Caco-2 (cell line): ENCODE measurements around the gene NRXN3. TPM values are rescaled to one million over a fixed set of nuclear protein-coding genes. Genes with fewer than 3 reads are reported as not detected.

Source experiments
- BruUV-seq: library from RNA; stranded (reverse); fragments of 400-500 nt; replicated peaks from 2 replicates; lab custom pipeline; 2021; lab: Mats Ljungman, UMichigan
- CTCF ChIA-PET: fragments of 300-600 bp; sonication (Branson Sonifier 250); formaldehyde crosslinking; loops from one replicate; lab custom pipeline; 2022; ENCODE audit warnings: antibody characterized with exemption; lab: Charles Lee
- POLR2A ChIA-PET: fragments of 300-600 bp; sonication (Branson Sonifier 250); formaldehyde crosslinking; loops from one replicate; lab custom pipeline; 2022; ENCODE audit warnings: antibody characterized with exemption; lab: Charles Lee
- DNase-seq, 2 experiments: peaks; one replicate each; pipeline versions ENCODE4 v3.0.0 to v3.0.0-alpha.2; 2020 to 2022
- H3K27me3 ChIP-seq: replicated peaks from 2 replicates; pipeline ENCODE4 v1.6.0; 2011; ENCODE audit warnings: low read length; ENCODE audit not compliant: control insufficient read depth, insufficient read depth
- H3K36me3 ChIP-seq: 2 replicates; pipeline ENCODE4 v1.5.1; 2011; ENCODE audit warnings: low read length; ENCODE audit not compliant: control insufficient read depth, insufficient read depth
- H3K4me1 ChIP-seq: fragments of 250-450 bp; sonication (Bioruptor Pico); 2 replicates; pipeline ENCODE4 v1.5.1; 2020; ENCODE audit warnings: mild to moderate bottlenecking
- H3K4me3 ChIP-seq: 2 replicates; pipeline ENCODE4 v1.5.1; 2011; ENCODE audit warnings: low read depth, mild to moderate bottlenecking, control low read depth, low read length
- H3K9me3 ChIP-seq: fragments of 250-450 bp; sonication (Bioruptor Pico); 2 replicates; pipeline ENCODE4 v1.5.1; 2020; ENCODE audit warnings: mild to moderate bottlenecking, moderate library complexity
- H3K27ac Mint-ChIP-seq: one replicate; pipeline ENCODE4 v1.8.0; 2022; ENCODE audit warnings: mixed read lengths; ENCODE audit not compliant: unreplicated experiment
- H3K27me3 Mint-ChIP-seq: one replicate; pipeline ENCODE4 v1.8.0; 2022; ENCODE audit warnings: mixed read lengths; ENCODE audit not compliant: insufficient read depth, unreplicated experiment
- H3K36me3 Mint-ChIP-seq: one replicate; pipeline ENCODE4 v1.8.0; 2022; ENCODE audit warnings: mild to moderate bottlenecking, mixed read lengths; ENCODE audit not compliant: insufficient read depth, unreplicated experiment
- H3K4me1 Mint-ChIP-seq: one replicate; pipeline ENCODE4 v1.8.0; 2022; ENCODE audit warnings: low read depth, mixed read lengths; ENCODE audit not compliant: unreplicated experiment
- H3K4me3 Mint-ChIP-seq: one replicate; pipeline ENCODE4 v1.8.0; 2022; ENCODE audit warnings: mild to moderate bottlenecking, moderate library complexity, mixed read lengths; ENCODE audit not compliant: unreplicated experiment
- H3K9me3 Mint-ChIP-seq: one replicate; pipeline ENCODE4 v1.8.0; 2022; ENCODE audit warnings: mixed read lengths; ENCODE audit not compliant: unreplicated experiment
- intact Hi-C: fragments of 100-400 bp; cut with micrococcal nuclease; formaldehyde crosslinking; loops from one replicate; pipeline ENCODE4 v1.10.0; 2022; ENCODE audit not compliant: unreplicated experiment
- total RNA-seq: library from RNA; stranded (reverse); gene quantifications from 2 replicates; pipeline ENCODE4 v1.2.3, GENCODE V29; 2022
- TF ChIP-seq, protein P1 (sequence below), 2 experiments: fragments of 200-600 bp in 1 of 2; IDR thresholded peaks; 1 replicate in 1 of 2; 2 replicates in 1 of 2; pipeline versions ENCODE4 v1.5.1 to v1.8.0; 2011 to 2022; ENCODE audit warnings: antibody characterized with exemption in 1 of 2, control low read depth in 1 of 2, inconsistent platforms in 1 of 2, low read depth in 1 of 2, low read length in 1 of 2, mild to moderate bottlenecking in 1 of 2, moderate library complexity in 1 of 2; ENCODE audit not compliant: insufficient read depth in 1 of 2, severe bottlenecking in 1 of 2, unreplicated experiment in 1 of 2

The NRXN3 gene
- total RNA-seq, 1 experiment from 2014 or later, result 12.4 TPM

DNA sequence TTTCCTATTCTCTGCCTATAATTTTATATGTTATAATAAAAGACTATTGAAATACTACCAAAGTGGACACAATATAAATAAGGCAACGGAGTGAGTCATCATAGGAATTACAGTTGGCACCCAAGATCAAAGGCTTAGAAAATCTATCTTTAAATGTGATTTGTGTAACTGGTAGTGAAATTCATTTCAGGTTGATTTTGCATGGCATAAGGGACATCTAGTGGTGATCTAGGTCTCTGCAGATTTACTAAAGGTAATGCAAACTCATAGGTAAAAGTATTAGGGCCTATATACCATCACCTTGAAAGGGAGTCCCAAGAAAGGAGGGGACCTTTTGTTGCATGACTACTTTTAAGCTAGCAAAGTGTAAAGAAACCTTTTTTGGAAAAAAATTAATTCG lies 527.2 kb downstream of the NRXN3 start:
- H3K27me3 ChIP-seq, result no peaks in the 10 kb centered on the region
- Mint-ChIP-seq H3K27me3 (peaks cover 7% of the 10 kb centered on the region), H3K27ac (no peak overlapping the region), H3K4me3 (no peak overlapping the region), H3K4me1 (no peaks in the 10 kb centered on the region), H3K9me3 (no peaks in the 10 kb centered on the region), H3K36me3 (no peaks in the 10 kb centered on the region)
- TF ChIP-seq, protein P1, sequence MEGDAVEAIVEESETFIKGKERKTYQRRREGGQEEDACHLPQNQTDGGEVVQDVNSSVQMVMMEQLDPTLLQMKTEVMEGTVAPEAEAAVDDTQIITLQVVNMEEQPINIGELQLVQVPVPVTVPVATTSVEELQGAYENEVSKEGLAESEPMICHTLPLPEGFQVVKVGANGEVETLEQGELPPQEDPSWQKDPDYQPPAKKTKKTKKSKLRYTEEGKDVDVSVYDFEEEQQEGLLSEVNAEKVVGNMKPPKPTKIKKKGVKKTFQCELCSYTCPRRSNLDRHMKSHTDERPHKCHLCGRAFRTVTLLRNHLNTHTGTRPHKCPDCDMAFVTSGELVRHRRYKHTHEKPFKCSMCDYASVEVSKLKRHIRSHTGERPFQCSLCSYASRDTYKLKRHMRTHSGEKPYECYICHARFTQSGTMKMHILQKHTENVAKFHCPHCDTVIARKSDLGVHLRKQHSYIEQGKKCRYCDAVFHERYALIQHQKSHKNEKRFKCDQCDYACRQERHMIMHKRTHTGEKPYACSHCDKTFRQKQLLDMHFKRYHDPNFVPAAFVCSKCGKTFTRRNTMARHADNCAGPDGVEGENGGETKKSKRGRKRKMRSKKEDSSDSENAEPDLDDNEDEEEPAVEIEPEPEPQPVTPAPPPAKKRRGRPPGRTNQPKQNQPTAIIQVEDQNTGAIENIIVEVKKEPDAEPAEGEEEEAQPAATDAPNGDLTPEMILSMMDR (IDR thresholded peaks at IDR 0.05; ENCODE audit: insufficient read depth in 1 of 2, low read depth in 1 of 2, low read length in 1 of 2, severe bottlenecking in 1 of 2, unreplicated experiment in 1 of 2), result peak; percentile 38 to 60
- H3K4me1 ChIP-seq, result no peaks in the 10 kb centered on the region
- peak in 1 of 2 experiments; percentile 14 for DNase-seq
- no peaks in the 10 kb centered on the region for H3K9me3 ChIP-seq
- H3K36me3 ChIP-seq, result no peaks in the 10 kb centered on the region
- no peak overlapping the region for H3K4me3 ChIP-seq
- POLR2A ChIA-PET, result no interaction called here
- CTCF ChIA-PET, result no interaction called here
- BruUV-seq, result no TSS peak
- intact Hi-C loops, result loop anchor here (2.0 kb wide), 1 partner anchor 249 kb away; no protein-coding TSS in a partner anchor

DNA sequence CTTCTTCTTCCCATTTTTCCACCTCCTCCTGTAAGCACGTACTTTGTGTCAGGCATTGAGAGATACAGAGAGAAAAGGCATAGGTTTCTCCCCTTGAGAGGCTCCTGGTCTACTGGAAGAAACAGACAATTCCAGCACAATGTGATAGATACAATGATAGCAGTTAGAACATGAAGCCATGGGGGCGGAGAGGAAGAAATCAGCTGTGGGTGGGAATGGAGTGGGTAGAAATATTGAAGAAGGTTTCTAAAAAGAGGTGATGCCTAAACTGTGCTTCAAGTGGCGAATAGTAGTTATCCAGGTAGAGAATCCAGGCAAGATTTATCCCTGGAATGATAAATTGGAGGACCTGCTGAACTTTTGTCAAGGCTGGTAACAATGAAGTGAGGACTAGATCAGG lies 528.8 kb downstream of the NRXN3 start:
- Mint-ChIP-seq H3K4me1 (no peaks in the 10 kb centered on the region), H3K36me3 (no peaks in the 10 kb centered on the region), H3K27me3 (peaks cover 6% of the 10 kb centered on the region), H3K4me3 (no peak overlapping the region), H3K9me3 (no peaks in the 10 kb centered on the region), H3K27ac (no peak overlapping the region)
- H3K4me3 ChIP-seq, result no peak overlapping the region
- H3K9me3 ChIP-seq, result no peaks in the 10 kb centered on the region
- H3K4me1 ChIP-seq, result no peaks in the 10 kb centered on the region
- BruUV-seq, result no TSS peak
- no peaks in the 10 kb centered on the region for H3K27me3 ChIP-seq
- TF ChIP-seq, protein P1 (IDR thresholded peaks at IDR 0.05; ENCODE audit: insufficient read depth in 1 of 2, low read depth in 1 of 2, low read length in 1 of 2, severe bottlenecking in 1 of 2, unreplicated experiment in 1 of 2), result no peak
- DNase-seq, result no peak
- ChIA-PET POLR2A (interaction anchor here (0.7 kb wide), 1 partner anchor 1035 kb away, joined by 5 read pairs; no protein-coding TSS in a partner anchor), CTCF (no interaction called here)
- H3K36me3 ChIP-seq, result no peaks in the 10 kb centered on the region
- intact Hi-C loops, result no loop called here

DNA sequence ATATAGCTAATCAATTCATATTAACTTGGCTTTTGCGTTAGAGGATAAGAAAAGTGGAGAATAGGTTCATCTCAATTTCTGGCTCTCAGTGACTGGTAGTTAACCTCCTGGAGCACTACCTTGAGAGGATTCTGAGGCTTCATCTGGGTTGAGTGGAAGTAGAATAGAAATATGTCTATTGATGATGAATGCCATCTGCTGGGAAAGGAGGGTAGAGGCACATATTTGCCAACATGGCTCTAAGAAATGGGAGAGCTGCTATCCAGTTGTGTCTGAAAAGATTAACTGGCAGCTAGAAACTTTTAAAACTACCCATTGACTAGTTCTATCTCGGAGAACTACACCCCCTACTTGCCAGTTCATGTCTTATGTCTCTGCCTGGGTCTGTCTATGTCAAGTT lies 530.1 kb downstream of the NRXN3 start:
- no peaks in the 10 kb centered on the region for H3K9me3 ChIP-seq
- POLR2A ChIA-PET, result no interaction called here
- CTCF ChIA-PET, result no interaction called here
- Mint-ChIP-seq H3K27ac (no peak overlapping the region), H3K4me1 (no peaks in the 10 kb centered on the region), H3K27me3 (peaks cover 5% of the 10 kb centered on the region), H3K4me3 (no peak overlapping the region), H3K9me3 (no peaks in the 10 kb centered on the region), H3K36me3 (no peaks in the 10 kb centered on the region)
- TF ChIP-seq, protein P1 (IDR thresholded peaks at IDR 0.05; ENCODE audit: insufficient read depth in 1 of 2, low read depth in 1 of 2, low read length in 1 of 2, severe bottlenecking in 1 of 2, unreplicated experiment in 1 of 2), result no peak
- H3K36me3 ChIP-seq, result no peaks in the 10 kb centered on the region
- no TSS peak for BruUV-seq
- intact Hi-C loops, result no loop called here
- DNase-seq, result no peak
- no peak overlapping the region for H3K4me3 ChIP-seq
- H3K4me1 ChIP-seq, result no peaks in the 10 kb centered on the region
- H3K27me3 ChIP-seq, result no peaks in the 10 kb centered on the region
